Immature natural killer cell (primary cell): ENCODE measurements around the gene TMC6. TPM values are rescaled to one million over a fixed set of nuclear protein-coding genes. Genes with fewer than 3 reads are reported as not detected.

Experiments used
- DNase-seq, 3 donors: peaks; one replicate each; pipeline ENCODE4 v3.0.0; 2022; ENCODE audit warnings: mixed read lengths in 1 of 3
- H3K27ac Mint-ChIP-seq, 6 donors: one replicate each; pipeline ENCODE4 v1.8.0; 2020; ENCODE audit warnings: mixed read lengths in 6 of 6, mild to moderate bottlenecking in 5 of 6, inconsistent platforms in 4 of 6, moderate library complexity in 3 of 6
- H3K27me3 Mint-ChIP-seq, 3 donors: one replicate each; pipeline ENCODE4 v1.8.0; 2020 to 2021; ENCODE audit warnings: low read depth in 3 of 3, mild to moderate bottlenecking in 3 of 3, mixed read lengths in 3 of 3, moderate library complexity in 3 of 3, inconsistent platforms in 1 of 3
- H3K36me3 Mint-ChIP-seq, 3 donors: one replicate each; pipeline ENCODE4 v1.8.0; 2020; ENCODE audit warnings: mixed read lengths in 3 of 3, inconsistent platforms in 2 of 3, mild to moderate bottlenecking in 2 of 3
- H3K4me1 Mint-ChIP-seq, 2 donors: one replicate each; pipeline ENCODE4 v1.8.0; 2020; ENCODE audit warnings: inconsistent platforms in 2 of 2, mild to moderate bottlenecking in 2 of 2, mixed read lengths in 2 of 2, moderate library complexity in 1 of 2
- H3K4me3 Mint-ChIP-seq, 5 donors: one replicate each; pipeline ENCODE4 v1.8.0; 2020; ENCODE audit warnings: mild to moderate bottlenecking in 5 of 5, mixed read lengths in 5 of 5, inconsistent platforms in 3 of 5, moderate library complexity in 3 of 5
- H3K9me3 Mint-ChIP-seq, 6 donors: one replicate each; pipeline ENCODE4 v1.8.0; 2020; ENCODE audit warnings: mild to moderate bottlenecking in 6 of 6, mixed read lengths in 6 of 6, inconsistent platforms in 4 of 6, moderate library complexity in 3 of 6
- polyA plus RNA-seq, 3 donors: library from polyadenylated mRNA; unstranded; fragments of 300-500 nt; fragmentation: Illumina TruSeq; gene quantifications; one replicate each; pipeline ENCODE4 v1.2.3, GENCODE V29; 2021

The TMC6 gene
- polyA plus RNA-seq, 3 donors from 2014 or later = 194 to 262 (median 203) TPM

DNA sequence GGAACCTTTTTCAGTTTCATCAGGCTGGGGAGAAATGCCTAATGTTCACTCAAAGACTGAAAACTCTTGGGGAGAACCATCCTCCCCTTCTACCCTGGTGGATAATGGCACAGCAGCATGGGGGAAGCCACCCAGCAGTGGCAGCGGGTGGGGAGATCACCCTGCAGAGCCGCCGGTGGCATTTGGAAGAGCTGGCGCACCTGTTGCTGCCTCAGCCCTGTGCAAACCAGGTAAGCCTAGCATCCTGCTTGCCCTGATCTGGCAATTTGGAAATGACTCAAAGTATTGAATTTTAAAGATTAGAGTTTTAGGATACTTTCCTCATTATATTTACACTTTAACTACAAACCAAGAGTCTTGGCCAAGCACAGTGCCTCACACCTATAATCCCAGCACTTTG is 63.8 kb downstream of the TMC6 start:
- H3K4me3 Mint-ChIP-seq = no peak overlapping the region
- peak overlapping the region in 1 of 6 donors; percentile 7 for H3K27ac Mint-ChIP-seq
- no peak for DNase-seq
- no peaks in the 10 kb centered on the region for H3K27me3 Mint-ChIP-seq
- no peaks in the 10 kb centered on the region for H3K9me3 Mint-ChIP-seq
- peaks cover 4 to 16% (median 7%) of the 10 kb centered on the region in 3 donors for H3K36me3 Mint-ChIP-seq
- H3K4me1 Mint-ChIP-seq = peaks cover 1 to 17% of the 10 kb centered on the region in 2 donors

DNA sequence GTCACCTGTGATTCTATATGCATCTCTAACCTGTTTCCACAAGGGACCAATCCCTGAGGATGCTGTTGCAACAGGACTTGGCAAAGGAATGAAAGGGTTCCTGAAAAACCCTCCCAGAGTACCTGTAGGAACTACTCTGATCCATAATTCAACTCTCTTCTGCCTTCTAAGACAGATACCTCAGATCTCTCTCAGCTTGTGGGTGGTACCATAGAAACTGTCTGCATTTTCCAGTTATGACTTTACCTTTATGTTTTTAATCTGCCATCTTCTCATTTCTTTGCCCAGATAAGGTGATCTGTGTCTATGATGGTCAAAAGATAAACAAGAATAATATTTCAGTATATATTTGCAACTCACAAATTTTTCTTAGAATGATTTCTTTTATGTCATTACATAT is 65.1 kb downstream of the TMC6 start:
- H3K27ac Mint-ChIP-seq = peak overlapping the region in 2 of 6 donors; percentile 11 to 42
- peaks cover 8 to 27% of the 10 kb centered on the region in 2 donors for H3K4me1 Mint-ChIP-seq
- no peak for DNase-seq
- no peaks in the 10 kb centered on the region for H3K9me3 Mint-ChIP-seq
- peaks cover 4 to 16% (median 4%) of the 10 kb centered on the region in 3 donors for H3K36me3 Mint-ChIP-seq
- H3K27me3 Mint-ChIP-seq = no peaks in the 10 kb centered on the region
- no peak overlapping the region for H3K4me3 Mint-ChIP-seq

DNA sequence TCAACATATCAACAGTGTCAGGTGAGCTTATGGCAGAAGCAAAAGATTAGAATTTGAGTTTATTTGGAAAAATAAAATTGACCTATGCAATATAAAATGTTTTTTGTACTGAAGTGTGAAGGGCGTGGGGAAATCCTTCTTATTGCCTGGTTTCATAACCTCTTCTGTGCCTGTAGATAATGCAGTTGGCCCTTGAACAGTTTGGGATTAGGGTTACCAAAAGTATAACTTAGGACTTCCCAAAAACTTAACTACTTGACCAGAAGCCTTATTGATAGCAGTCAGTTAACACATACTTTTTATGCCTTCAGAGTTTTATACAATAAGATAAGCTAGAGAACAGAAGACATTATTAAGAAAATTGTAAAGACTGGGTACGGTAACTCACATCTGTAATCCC is 66.0 kb downstream of the TMC6 start:
- DNase-seq = no peak
- Mint-ChIP-seq H3K27me3 (no peaks in the 10 kb centered on the region), H3K9me3 (no peaks in the 10 kb centered on the region), H3K27ac (peak overlapping the region in 1 of 6 donors; percentile 43), H3K4me3 (no peak overlapping the region), H3K4me1 (peaks cover 10 to 36% of the 10 kb centered on the region in 2 donors), H3K36me3 (peaks cover 4 to 12% (median 4%) of the 10 kb centered on the region in 3 donors)

Other genes with a start within 250 kb of the TMC6 start
- 1 to 10 TPM in 2 of 3 donors, under 1 TPM in 1; 0.71 to 5.5 (median 4.8) TPM for gene TNRC6C, start 170.1 kb downstream of the TMC6 start, polyA plus RNA-seq
- 100 to 1,000 TPM in 1 of 3 donors, 10 to 100 TPM in 2; 55.2 to 170 (median 58.2) TPM for gene TMC8, start 2.0 kb upstream of the TMC6 start, polyA plus RNA-seq
- gene C17orf99, start 17.6 kb upstream of the TMC6 start, polyA plus RNA-seq = not detected
- 100 to 1,000 TPM; 113 to 230 (median 132) TPM for gene SYNGR2, start 39.8 kb upstream of the TMC6 start, polyA plus RNA-seq
- 10 to 100 TPM; 11.3 to 19.7 (median 13.1) TPM for gene TK1, start 58.3 kb upstream of the TMC6 start, polyA plus RNA-seq
- gene AFMID, start 58.6 kb upstream of the TMC6 start, polyA plus RNA-seq = 1 to 10 TPM; 1.0 to 3.2 (median 1.2) TPM
- gene BIRC5, start 85.5 kb upstream of the TMC6 start, polyA plus RNA-seq = 1 to 10 TPM; 3.6 to 5.5 (median 4.5) TPM
- gene TMEM235, start 102.9 kb upstream of the TMC6 start, polyA plus RNA-seq = not detected
- 10 to 100 TPM in 2 of 3 donors, 1 to 10 TPM in 1; 9.0 to 15.4 (median 10.6) TPM for gene SOCS3, start 231.3 kb upstream of the TMC6 start, polyA plus RNA-seq
- gene PGS1, start 249.9 kb upstream of the TMC6 start, polyA plus RNA-seq = 10 to 100 TPM; 17.0 to 27.5 (median 27.2) TPM